Measurements from ENCODE around the gene AGAP2.

The AGAP2 gene

DNA sequence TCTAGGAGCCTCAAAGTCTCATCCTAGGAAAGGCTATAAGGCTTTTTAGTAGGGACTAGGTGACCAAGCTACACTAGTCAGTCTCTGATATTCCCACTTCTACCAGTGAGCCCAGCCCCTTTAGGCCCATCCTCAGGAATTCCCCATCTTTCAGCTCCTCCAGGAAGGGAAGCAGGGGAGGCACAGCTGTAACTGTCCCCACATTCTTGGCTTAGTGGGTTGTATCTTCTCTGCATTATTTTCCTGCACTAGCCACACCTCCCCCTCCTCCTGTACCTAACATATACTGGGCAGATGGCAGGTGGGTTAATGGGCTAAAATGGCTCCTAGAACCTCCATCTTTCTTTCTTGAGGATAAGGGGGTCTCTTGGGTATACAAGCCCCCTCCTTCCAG lies 28.8 kb upstream of the AGAP2 start:
- DNase-seq = no peak

DNA sequence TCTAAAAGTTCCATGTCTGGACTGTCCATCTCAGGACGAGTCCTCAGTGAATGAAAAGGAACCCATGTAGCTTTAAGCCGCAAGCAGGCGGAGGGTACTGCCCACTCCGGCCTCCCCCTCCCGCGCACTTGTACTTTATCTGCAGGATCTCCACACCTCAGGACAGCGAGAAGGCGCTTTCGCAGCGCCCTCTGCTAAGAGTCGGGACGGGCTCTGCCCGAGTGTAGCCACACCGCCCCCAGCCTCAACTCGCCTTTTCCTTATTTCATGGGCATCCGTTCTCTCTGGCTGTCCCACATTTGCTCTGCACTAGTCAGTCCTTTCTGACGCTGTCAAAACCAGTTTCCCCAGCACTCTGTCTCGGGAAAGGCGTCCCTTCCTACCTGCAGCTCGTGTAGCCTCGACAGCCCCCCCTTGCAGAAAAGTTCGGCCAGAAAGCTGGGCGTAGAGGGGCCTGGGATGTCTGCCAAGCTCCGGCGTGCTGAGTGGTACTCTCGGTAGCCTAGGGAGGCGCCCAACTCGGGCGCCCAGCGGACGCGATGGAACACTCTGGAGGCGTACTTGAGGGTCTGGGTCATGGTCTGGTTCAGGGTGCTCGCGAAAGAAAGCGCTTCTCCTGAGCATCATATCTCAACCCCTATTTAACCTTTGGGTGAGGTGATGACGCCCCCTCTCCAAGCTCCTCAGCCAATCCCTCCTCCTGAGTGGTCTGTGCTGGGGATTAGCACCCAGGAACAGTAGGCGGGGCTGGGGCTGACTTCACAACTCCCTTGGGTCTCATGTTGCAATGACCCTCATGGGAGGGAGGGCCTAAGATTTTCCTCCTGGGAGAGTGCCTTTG lies 28.1 kb upstream of the AGAP2 start, which contains the start of gene CYP27B1:
TSS of gene CYP27B1 (minus strand) at position 615 of the 841 bp plus-strand sequence. CDS start at position 578, 37 bp downstream.
- no peak for DNase-seq

DNA sequence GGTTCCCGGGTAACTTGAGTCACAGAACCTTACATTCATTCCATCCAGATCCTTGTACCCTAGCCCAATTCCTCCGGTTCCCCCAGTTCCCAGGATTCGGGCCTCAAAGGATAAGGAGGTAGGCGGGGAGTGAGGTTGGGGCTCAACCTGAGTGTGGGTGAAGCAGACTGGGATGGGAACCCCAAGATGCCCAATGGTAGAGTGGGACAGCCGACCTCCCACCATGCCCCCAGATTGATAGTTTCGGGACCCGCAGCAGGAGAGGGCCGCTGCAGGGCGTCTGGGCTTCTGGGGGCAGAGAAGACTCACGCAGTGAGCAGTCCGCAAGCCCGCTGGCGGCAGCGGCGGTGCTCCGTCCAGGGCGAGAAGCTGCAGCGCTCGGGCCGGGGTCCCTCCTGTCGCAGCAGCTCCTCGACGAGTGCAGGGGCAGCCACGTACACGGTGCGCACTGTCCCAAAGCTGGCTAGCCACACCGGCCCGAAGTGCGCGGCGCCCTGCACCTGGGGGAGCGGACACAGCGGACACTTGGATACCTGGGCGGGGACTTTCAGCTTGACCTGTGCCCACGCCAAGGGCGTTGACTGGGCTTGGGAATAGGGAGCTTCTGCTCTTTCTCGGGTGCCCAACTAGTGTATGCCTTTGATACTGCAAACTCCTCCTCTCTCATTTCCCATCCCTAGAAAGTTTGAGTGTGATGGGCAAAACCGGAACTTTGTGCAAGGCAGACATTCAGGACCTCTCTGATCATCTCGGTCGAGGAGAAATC lies 27.3 kb upstream of the AGAP2 start:
- no peak for DNase-seq

DNA sequence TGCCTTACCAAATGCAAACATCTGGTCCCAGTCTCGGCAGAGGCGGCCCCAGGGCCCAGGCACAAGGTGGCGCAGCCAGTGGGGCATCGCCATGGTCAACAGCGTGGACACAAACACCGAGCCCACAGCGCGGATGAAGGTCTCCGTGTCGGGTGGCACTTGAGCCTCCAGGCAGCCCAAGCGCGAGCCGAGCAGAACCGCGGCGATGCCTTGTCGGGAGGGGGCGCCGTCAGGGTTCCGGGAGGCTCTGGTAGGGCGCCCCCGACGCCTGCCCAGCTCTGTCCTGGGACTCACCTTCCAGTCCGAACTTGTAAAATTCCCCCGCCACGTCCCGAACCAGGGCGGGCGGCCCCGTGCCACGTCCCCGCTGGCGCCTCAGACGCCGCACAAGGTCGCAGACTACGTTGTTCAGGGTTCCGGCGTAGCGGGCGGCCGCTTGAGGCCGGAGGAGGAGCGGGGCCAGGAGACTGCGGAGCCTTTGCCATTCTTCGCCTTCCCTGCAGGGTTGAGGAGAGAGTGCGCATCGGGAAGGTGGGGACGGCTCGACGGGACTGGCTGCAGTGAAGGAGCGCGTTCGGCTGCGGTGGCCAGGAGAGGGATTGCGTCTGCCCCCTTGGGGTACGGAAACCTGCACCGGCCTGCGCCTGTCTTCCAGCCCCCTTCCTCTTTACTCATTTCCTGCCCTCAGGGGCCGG lies 26.6 kb upstream of the AGAP2 start:
- peak; percentile 48 for DNase-seq

DNA sequence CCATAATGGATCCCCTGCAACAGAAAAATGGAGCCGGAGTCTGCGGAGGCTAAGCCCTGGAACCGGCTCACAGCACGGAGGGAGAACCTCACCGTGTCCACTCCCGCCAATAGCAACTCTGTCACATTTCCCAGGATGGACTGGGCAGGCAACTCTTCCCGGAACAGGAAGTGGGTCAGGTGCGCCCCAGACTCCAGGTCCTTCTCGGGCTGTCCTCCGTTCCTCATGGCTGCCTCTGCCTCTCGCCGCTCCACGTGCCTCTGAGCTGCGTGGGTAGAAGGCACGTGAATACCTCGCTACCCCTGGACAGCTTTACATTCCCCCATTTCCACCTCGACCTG lies 26.1 kb upstream of the AGAP2 start:
- no peak for DNase-seq

DNA sequence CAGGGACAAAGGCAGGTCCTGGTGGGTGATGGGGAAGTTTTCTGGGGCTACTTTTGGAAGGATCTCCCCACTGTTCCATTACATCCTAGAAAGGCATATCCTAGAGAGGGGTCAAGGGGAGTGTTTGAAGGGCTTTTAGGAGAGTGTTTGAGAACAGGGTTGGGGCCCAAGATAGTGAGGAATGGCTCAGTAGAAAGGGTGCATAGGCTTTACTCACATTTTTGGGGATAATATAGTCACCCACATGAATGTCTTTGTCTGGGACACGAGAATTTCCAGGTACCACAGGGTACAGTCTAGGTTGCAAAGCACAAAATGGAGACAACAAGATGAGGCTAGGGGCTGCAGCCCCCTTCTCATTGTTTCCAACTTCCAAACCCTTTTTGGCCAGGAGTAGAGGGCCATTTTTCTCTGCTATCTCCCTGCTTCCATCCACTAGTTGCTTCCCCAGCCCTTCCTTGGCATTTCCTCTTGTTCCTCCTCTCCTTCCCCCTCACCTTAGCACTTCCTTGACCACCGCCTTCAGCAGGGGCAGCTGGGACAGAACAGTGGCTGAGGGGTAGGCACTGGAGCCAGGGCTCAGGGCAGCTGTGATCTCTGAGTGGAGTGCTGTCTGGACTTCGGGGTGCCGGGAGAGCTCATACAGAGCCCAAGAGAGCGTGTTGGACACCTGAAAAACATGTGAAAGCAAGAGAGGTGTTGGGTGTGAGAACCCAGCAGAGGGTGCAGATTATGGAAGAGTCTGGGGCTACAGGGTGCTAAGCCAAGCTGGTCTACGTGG lies 25.5 kb upstream of the AGAP2 start:
- no peak for DNase-seq

DNA sequence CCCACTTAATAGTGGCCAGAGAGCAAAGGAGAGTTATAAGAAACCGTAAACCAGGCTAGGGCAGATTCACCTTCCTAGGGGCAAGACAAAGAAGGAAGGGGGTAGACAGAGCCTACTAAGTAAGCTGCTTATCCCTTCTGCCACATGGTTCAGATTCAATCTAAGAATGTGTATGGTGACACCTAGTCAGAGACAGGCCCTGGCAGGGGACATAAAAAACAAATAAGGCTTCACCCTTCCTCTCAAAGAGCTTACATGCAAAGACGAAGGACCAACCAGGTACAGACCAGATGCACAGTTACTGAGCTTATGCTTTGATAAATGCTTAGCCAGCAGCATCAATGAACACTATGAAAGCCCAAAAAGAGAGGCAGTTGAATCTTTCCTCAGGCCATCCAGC lies 23.9 kb upstream of the AGAP2 start:
- DNase-seq = no peak

DNA sequence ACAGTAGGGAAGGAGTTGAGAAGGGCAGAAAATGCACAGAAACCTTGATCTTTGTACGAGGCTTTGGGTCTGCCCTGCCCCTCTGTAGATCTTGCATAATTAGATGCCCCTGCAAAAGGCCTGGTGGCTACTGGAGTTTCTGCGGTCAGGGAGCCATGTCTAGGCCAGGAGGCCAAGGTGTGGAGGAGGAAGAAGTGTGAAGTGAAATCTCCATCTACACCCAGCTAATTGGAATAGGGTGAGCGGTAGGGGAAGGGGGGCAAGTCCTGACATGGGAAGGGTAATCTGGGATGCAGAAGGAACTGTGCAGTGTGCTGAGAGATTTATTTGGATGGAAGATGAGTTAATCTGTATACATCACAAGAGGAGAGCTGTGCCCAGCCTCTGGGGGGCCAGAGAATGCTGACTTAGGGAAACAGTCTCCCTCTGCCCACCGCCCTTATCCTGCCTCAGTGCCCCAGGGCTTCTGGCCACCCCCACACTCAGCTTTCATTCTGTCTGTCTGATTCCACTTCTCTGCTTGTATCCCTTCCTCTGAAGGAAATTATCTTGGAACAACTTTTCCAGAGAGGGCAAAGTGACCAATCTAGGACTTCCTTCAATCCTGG lies 23.0 kb upstream of the AGAP2 start:
- DNase-seq = no peak

DNA sequence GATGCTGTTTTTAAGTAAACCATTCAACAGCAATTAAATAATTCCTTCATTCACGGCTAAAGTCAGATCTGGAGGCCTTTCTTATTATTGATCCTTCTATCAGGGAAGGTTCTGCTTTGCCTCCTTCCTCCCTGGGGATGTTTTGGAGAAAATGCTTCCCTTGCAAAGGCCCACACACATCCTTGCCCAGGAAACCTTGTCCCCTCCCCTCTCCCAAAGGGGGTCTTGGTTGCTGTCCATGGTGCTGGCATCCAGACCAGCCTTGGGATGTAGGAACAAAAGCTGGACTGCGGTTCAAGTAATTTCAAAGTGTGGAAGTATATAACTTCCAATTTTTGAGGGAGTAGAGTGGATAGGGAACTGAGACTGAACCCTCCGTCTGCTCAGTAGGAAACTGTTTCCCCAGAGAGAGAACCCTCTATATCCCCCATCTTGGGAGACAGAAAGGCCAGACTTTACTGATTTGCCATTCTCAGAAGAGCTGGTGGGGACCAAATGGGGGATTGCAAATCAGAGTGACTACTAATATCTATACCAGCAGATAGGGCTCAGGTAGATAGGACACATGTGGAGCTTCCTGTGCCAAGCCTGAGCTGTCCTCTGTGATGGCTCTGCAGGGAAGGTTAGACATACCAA lies 21.9 kb upstream of the AGAP2 start:
- DNase-seq = no peak

DNA sequence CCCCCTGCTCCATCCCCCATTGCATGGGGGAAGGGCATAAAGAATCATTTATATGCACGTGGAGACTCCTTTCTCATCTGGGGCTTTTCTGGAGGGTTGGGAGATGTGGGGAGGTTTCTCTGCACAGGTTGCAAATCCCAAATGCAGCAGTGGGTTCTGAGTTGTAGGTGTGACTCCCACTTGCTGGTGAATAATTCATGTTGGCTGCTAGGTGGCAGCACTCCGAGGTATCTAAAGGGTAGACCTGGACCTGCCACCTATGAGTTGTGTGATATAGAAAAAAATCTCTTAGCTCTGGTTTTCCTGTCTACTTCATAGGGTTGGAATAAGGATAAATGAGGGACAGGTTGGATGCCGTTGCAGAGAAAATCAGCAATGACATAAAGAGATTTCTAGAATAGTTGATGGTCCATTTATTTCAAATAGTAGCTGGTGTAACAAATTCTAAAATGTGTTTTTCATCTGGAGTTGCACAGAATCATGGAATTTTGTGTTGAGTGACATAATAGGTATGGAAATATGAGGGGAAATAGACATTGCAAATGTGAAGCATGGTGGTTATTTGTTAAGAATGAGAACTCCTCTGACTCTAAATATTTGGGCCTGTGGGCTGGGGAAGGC lies 20.9 kb upstream of the AGAP2 start:
- DNase-seq = peak; percentile 38

DNA sequence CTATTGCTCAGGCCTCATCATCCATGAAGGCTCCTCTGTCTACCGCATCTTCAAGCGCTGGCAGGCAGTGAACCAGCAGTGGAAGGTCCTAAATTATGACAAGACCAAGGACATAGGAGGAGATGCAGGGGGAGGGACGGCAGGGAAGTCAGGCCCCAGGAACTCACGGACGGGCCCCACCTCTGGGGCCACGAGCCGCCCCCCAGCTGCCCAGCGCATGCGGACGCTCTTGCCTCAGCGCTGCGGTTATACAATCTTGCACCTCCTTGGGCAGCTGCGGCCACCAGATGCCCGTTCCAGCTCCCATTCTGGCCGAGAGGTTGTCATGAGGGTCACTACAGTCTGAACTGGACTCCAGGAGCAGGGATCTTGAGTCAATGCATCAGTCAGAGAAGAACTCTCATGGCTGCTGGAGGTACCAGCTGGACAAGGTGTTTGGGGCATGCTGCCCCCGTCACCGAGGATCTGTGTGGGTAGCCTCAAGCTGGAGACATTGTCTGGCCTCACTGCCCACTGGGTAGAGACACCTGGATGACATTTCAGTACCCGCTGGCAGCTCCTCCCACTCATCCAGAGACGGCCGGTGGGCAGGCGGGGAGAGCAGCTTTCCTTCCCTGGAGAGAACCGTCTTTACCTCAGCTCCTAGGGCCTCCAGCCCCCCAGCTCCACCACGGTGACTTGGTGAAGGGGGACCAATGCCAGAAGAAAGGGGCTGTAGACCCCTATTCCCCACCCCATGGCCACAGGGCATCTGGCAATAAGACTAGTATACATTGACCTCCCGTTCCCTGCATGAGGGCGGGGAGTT lies 20.2 kb upstream of the AGAP2 start:
- no peak for DNase-seq

DNA sequence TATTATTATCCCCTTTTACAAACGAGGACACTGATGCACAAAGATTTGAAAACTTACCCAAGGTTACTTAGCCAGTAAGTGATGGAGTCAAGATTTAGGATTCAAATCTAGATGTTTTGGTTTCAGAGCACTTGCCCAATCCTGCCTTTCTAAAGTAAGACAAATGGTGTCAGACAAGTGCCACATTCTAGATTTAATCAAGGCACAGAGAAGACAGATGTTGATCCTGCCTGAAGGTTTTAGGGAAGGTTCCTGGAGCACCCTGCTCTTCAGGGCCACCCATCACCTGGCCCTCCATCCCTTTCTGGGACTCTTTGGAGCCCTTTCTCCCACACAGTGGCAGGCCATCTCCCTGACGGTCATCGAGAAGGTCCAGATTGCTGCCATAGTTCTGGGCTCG lies 19.2 kb upstream of the AGAP2 start:
- DNase-seq = no peak

DNA sequence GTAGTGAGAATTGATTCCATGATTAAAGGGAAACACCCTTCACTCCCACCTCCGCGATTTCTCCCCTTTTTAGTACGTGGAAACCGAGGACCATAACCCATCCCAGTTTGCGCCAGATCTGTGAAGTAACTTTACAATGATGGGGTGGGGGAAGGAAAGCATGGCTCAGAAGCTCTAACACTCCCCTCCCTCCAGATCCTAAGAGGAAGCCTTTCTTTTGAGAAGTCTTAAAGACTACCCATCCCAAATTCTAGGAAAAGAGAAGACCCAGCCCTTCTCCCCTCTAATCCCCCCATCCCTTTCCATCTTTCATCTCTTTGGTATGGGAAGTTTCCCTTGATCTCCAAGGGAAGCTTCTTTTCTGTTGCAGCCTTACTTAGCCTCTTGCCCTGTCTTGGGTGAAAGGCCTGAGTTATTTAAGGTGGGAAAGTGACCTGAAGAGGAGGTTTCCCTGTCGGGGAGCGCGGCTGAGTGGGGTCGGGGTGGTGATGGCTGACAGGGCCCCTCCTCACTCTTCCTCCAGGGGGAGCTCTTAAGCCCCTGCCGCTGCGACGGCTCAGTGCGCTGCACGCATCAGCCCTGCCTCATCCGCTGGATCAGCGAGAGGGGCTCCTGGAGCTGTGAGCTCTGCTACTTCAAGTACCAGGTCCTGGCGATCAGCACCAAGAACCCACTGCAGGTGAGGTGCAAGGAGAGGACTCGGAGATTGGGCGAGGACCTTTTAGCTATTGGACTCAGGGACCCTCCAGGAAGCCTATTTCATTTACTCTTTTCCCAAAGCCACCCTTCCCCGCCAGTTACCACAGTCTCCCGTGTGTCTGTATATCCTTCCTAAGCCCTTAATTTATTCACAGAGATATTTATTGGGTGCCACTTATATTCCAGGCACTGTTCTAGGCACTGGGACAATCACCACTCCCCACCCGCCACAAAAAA lies 18.1 kb upstream of the AGAP2 start:
- DNase-seq = peak; percentile 69

DNA sequence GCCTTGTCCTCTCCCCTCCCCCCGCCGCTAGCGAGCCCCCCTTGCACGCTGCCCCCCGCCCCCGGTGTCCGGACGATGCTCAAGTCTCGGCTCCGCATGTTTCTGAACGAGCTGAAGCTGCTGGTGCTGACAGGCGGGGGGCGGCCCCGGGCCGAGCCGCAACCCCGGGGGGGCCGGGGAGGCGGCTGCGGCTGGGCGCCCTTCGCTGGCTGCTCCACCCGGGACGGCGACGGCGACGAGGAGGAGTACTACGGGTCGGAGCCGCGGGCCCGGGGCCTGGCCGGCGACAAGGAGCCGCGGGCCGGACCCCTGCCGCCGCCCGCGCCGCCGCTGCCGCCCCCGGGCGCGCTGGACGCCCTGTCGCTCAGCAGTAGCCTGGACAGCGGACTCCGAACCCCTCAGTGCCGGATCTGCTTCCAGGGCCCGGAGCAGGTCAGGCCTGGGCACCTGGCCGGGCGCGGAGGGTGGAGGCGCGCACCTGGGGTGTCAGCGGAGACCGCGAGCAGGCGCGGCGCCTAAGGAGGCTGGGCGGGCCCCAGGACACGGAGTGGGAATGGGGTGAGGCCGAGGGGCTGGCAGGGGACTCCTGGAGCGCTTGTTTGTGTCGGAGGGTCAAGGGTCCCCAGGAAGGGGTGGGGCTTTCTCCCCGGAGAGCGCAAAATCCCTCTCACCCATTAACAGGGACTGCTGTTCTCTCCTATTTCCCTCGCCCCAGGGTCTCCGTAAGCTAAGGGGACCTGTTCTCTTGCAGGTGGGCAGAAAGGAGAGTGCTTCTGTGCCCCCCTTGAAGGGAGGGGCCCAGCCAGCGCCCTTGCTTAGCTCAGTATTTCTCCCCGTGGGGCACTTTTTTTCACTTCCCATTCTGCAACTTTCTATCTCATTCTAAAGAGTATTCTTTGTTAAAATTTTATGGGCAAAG lies 17.2 kb upstream of the AGAP2 start:
- DNase-seq = peak; percentile 45

DNA sequence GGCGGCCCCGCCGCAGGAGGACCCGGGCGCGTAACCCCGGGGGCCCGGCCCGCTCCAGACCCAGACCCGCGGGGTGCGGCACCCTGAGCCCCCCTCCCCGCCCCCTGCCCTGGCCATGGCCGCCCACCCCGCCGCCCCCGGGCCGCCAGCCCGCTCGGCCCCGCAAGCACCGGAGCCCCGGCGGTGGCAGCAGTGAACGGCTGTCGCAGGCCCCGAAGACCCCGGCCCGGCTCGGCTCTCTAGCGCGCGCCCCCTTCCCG lies 16.6 kb upstream of the AGAP2 start:
- DNase-seq = no peak

DNA sequence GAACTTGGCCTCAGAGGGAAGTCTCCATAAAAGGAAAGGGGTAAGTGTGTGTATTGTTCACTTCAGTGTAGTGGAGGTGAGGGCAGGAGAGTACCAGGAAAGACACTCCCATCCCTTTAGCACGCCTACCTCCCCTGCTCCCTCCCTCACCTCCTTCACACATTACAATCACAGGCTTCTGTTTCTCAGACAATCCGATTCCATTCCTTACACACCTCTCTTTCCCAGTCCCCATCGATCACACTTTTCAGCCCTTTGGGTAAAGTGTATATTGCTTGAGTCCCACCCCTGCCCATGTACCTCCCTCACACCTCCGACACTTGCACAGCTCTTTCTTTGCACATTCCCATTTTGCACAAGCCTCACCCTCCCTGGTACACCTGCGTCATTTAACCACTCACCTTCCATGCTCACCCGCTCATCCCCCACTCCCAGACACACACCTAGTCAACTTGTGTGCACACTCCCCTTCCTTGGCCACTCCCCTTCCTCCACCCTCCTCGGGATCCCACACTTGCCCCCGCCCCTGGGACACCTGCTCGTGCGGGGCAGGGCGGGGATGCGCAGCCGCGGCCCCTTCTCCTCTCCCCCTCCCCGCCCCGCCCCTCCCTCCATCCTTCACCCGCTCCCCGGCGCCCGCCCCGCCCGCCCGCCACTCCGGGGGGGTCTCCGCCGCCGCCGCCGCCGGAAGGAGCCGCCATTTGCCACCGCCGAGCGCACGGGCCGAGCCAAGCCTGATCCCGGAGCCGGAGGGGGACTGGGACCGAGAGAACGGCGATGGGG lies 16.1 kb upstream of the AGAP2 start, which contains the start of gene MARCHF9:
TSS of gene MARCHF9 (plus strand) at position 693 of the 783 bp plus-strand sequence. CDS start 426 bp downstream, outside the sequence.
- DNase-seq = peak; percentile 77

DNA sequence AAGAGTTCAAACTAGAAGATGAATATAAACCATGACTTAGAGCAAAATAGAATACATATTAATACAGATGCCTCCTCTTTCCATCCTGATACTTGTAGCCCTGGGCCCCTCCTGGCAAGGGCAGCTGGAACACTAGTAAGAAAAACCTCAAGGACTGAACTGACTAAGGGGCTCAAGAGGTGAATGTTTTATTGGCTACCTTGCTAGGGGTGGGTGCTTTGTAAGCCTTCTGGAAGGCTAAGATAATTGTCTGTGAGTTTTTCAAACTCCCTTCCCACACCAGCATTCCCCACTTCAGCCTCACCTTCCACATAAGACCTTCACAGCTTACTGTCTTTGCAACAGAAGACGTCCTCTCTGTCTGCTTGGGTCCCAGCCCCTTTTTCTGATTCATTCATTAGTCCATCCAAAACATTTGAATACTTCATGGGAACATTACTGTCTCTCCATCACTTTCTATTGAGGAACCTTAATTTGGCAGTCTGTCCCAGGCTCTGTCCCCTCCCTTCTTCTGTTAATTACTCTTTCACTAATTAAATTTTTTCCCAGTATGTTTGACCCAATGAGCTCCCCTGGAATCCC lies 15.3 kb upstream of the AGAP2 start:
- no peak for DNase-seq
